H9 (cell line): ENCODE data around the gene MORF4L2. TPM values are rescaled to one million over a fixed set of nuclear protein-coding genes. Genes with fewer than 3 reads are reported as not detected.

Experiments
- DNase-seq: peaks from one replicate; pipeline ENCODE4 v3.0.0-alpha.2; 2017
- H2AFZ ChIP-seq: one replicate; pipeline ENCODE4 v1.6.1; 2013; ENCODE audit warnings: mild to moderate bottlenecking, low read length, control low read depth, moderate library complexity
- H2AK5ac ChIP-seq: 2 replicates; pipeline ENCODE4 v1.6.1; 2013; ENCODE audit warnings: low read length, control low read depth, mixed read lengths; ENCODE audit not compliant: insufficient read length
- H2BK120ac ChIP-seq: one replicate; pipeline ENCODE4 v1.6.1; 2013; ENCODE audit warnings: low read depth, mild to moderate bottlenecking, low read length, control low read depth, inconsistent platforms; ENCODE audit not compliant: poor library complexity, severe bottlenecking
- H2BK12ac ChIP-seq: 2 replicates; pipeline ENCODE4 v1.6.1; 2013; ENCODE audit warnings: low read length, control low read depth, mixed read lengths, low read depth; ENCODE audit not compliant: insufficient read length
- H2BK15ac ChIP-seq: 2 replicates; pipeline ENCODE4 v1.6.1; 2013; ENCODE audit warnings: low read depth, low read length, control low read depth
- H2BK20ac ChIP-seq: one replicate; pipeline ENCODE4 v1.6.1; 2013; ENCODE audit warnings: low read depth, mild to moderate bottlenecking, low read length, control low read depth, inconsistent platforms; ENCODE audit not compliant: poor library complexity, severe bottlenecking
- H2BK5ac ChIP-seq: 2 replicates; pipeline ENCODE4 v1.6.1; 2013; ENCODE audit warnings: low read length, control low read depth, mixed read lengths; ENCODE audit not compliant: insufficient read length
- H3K14ac ChIP-seq: 2 replicates; pipeline ENCODE4 v1.6.1; 2013; ENCODE audit warnings: low read length, control low read depth; ENCODE audit not compliant: insufficient read depth
- H3K18ac ChIP-seq: 2 replicates; pipeline ENCODE4 v1.6.1; 2013; ENCODE audit warnings: low read depth, mild to moderate bottlenecking, mixed read lengths, low read length, control low read depth; ENCODE audit not compliant: insufficient read length
- H3K23ac ChIP-seq: 2 replicates; pipeline ENCODE4 v1.6.1; 2013; ENCODE audit warnings: low read length, control low read depth, mixed read lengths, low read depth; ENCODE audit not compliant: insufficient read length
- H3K23me2 ChIP-seq: 2 replicates; pipeline ENCODE4 v1.6.1; 2013; ENCODE audit warnings: low read depth, mild to moderate bottlenecking, mixed read lengths, low read length, control low read depth; ENCODE audit not compliant: insufficient read length, poor library complexity, severe bottlenecking
- H3K27ac ChIP-seq: 2 replicates; pipeline ENCODE4 v1.5.1; 2013; ENCODE audit warnings: low read length, control low read depth, mixed read lengths, low read depth; ENCODE audit not compliant: insufficient read length
- H3K27me3 ChIP-seq: 2 replicates; pipeline ENCODE4 v1.6.1; 2013; ENCODE audit warnings: low read length, control low read depth, inconsistent platforms; ENCODE audit not compliant: insufficient read depth
- H3K4ac ChIP-seq: 2 replicates; pipeline ENCODE4 v1.6.1; 2013; ENCODE audit warnings: low read depth, mild to moderate bottlenecking, control low read depth, inconsistent platforms, low read length, moderate library complexity
- H3K4me1 ChIP-seq: 2 replicates; pipeline ENCODE4 v1.6.1; 2013; ENCODE audit warnings: low read length, control low read depth, inconsistent platforms; ENCODE audit not compliant: insufficient read depth
- H3K4me2 ChIP-seq: 2 replicates; pipeline ENCODE4 v1.6.1; 2013; ENCODE audit warnings: low read length, control low read depth, mixed read lengths; ENCODE audit not compliant: insufficient read length, insufficient read depth
- H3K56ac ChIP-seq: 2 replicates; pipeline ENCODE4 v1.6.1; 2013; ENCODE audit warnings: low read depth, mild to moderate bottlenecking, mixed read lengths, low read length, control low read depth; ENCODE audit not compliant: insufficient read length
- H3K79me1 ChIP-seq: 2 replicates; pipeline ENCODE4 v1.6.1; 2013; ENCODE audit warnings: low read depth, mild to moderate bottlenecking, moderate library complexity, low read length, control low read depth, inconsistent platforms; ENCODE audit not compliant: insufficient read depth, poor library complexity, severe bottlenecking
- H3K79me2 ChIP-seq: 2 replicates; pipeline ENCODE4 v1.6.1; 2013; ENCODE audit warnings: low read length, control low read depth, inconsistent platforms; ENCODE audit not compliant: insufficient read depth
- H3K9ac ChIP-seq: 2 replicates; pipeline ENCODE4 v1.6.1; 2013; ENCODE audit warnings: low read length, control low read depth, mixed read lengths; ENCODE audit not compliant: insufficient read length; ENCODE audit errors: extremely low read depth
- H3K9me3 ChIP-seq: one replicate; pipeline ENCODE4 v1.6.1; 2013; ENCODE audit warnings: low read depth, low read length, inconsistent platforms; ENCODE audit not compliant: control insufficient read depth
- H3T11ph ChIP-seq: one replicate; pipeline ENCODE4 v1.6.1; 2013; ENCODE audit warnings: mild to moderate bottlenecking, low read length, control low read depth, inconsistent platforms
- H4K20me1 ChIP-seq: one replicate; pipeline ENCODE4 v1.6.1; 2013; ENCODE audit not compliant: control insufficient read depth, insufficient read length, insufficient read depth
- H4K5ac ChIP-seq: 2 replicates; pipeline ENCODE4 v1.6.1; 2013; ENCODE audit warnings: low read depth, mild to moderate bottlenecking, mixed read lengths, low read length, control low read depth; ENCODE audit not compliant: insufficient read length
- H4K8ac ChIP-seq: replicated peaks from 2 replicates; pipeline ENCODE4 v1.6.1; 2013; ENCODE audit warnings: low read length, control low read depth, mixed read lengths, low read depth; ENCODE audit not compliant: insufficient read length
- H4K91ac ChIP-seq: 2 replicates; pipeline ENCODE4 v1.6.1; 2013; ENCODE audit warnings: low read depth, mild to moderate bottlenecking, moderate library complexity, mixed read lengths, low read length, control low read depth; ENCODE audit not compliant: insufficient read length
- H3K27ac Mint-ChIP-seq, 3 experiments: 2 replicates in 2 of 3; 3 replicates in 1 of 3; pipeline ENCODE4 v1.8.0; 2020 to 2021; ENCODE audit warnings: mixed read lengths in 3 of 3, mild to moderate bottlenecking in 1 of 3, moderate library complexity in 1 of 3
- H3K27me3 Mint-ChIP-seq: 2 replicates; pipeline ENCODE4 v1.8.0; 2021; ENCODE audit warnings: low read depth, mild to moderate bottlenecking, moderate library complexity, mixed read lengths
- H3K36me3 Mint-ChIP-seq, 3 experiments: 2 replicates in 2 of 3; 3 replicates in 1 of 3; pipeline ENCODE4 v1.8.0; 2020 to 2021; ENCODE audit warnings: low read depth in 3 of 3, mixed read lengths in 3 of 3; ENCODE audit not compliant: insufficient read depth in 1 of 3
- H3K4me1 Mint-ChIP-seq, 2 experiments: 2 replicates each; pipeline ENCODE4 v1.8.0; 2020; ENCODE audit warnings: mixed read lengths in 2 of 2
- H3K4me3 Mint-ChIP-seq, 2 experiments: 2 replicates in 1 of 2; 3 replicates in 1 of 2; pipeline ENCODE4 v1.8.0; 2020 to 2021; ENCODE audit warnings: mild to moderate bottlenecking in 2 of 2, mixed read lengths in 2 of 2, moderate library complexity in 1 of 2
- H3K9me3 Mint-ChIP-seq, 2 experiments: 2 replicates in 1 of 2; 3 replicates in 1 of 2; pipeline ENCODE4 v1.8.0; 2020; ENCODE audit warnings: mild to moderate bottlenecking in 2 of 2, mixed read lengths in 2 of 2, moderate library complexity in 1 of 2
- WGBS: extraction: QIAGEN DNeasy Blood & Tissue Kit; methylation state at CpG from one replicate; pipeline ENCODE4 v1.1.7; 2013; ENCODE audit warnings: missing lambda C conversion rate, low lambda C conversion rate, mixed read lengths; ENCODE audit not compliant: insufficient read length; ENCODE audit errors: extremely low coverage; 5-methylcytosine and 5-hydroxymethylcytosine counted together
- total RNA-seq: library from RNA; stranded (reverse); gene quantifications from 2 replicates; pipeline ENCODE4 v1.2.1, GENCODE V29; 2021
- TF ChIP-seq, protein P1 (sequence below): fragments of 200-600 bp; sonication (generic); conservative IDR thresholded peaks from 3 replicates; pipeline ENCODE4 v1.8.0; 2021; ENCODE audit warnings: antibody characterized with exemption, mild to moderate bottlenecking

Gene MORF4L2
- total RNA-seq, 1 experiment from 2014 or later = 378 TPM

GRCh38 chrX:103688946-103689345, 2.4 kb upstream of the MORF4L2 start:
- TF ChIP-seq, protein P1, sequence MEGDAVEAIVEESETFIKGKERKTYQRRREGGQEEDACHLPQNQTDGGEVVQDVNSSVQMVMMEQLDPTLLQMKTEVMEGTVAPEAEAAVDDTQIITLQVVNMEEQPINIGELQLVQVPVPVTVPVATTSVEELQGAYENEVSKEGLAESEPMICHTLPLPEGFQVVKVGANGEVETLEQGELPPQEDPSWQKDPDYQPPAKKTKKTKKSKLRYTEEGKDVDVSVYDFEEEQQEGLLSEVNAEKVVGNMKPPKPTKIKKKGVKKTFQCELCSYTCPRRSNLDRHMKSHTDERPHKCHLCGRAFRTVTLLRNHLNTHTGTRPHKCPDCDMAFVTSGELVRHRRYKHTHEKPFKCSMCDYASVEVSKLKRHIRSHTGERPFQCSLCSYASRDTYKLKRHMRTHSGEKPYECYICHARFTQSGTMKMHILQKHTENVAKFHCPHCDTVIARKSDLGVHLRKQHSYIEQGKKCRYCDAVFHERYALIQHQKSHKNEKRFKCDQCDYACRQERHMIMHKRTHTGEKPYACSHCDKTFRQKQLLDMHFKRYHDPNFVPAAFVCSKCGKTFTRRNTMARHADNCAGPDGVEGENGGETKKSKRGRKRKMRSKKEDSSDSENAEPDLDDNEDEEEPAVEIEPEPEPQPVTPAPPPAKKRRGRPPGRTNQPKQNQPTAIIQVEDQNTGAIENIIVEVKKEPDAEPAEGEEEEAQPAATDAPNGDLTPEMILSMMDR = peak; percentile 83
- Mint-ChIP-seq H3K4me3 (no peak overlapping the region), H3K9me3 (peaks cover 0 to 17% of the 10 kb centered on the region in 2 experiments; a peak in 2 of 5 replicates), H3K4me1 (peaks cover 2 to 5% of the 10 kb centered on the region in 2 experiments; a peak in 2 of 4 replicates), H3K36me3 (peaks cover 7 to 18% (median 12%) of the 10 kb centered on the region in 3 experiments; a peak in 6 of 7 replicates), H3K27me3 (no peaks in the 10 kb centered on the region), H3K27ac (no peak overlapping the region)
- no peak overlapping the region for H3K18ac ChIP-seq
- no peak overlapping the region for H3K14ac ChIP-seq
- no CpG with 5 or more reads among the region's 4 CpGs for WGBS
- no peak overlapping the region for H2AK5ac ChIP-seq
- H3T11ph ChIP-seq = no peak overlapping the region
- no peak overlapping the region for H4K91ac ChIP-seq
- no peak overlapping the region for H2BK20ac ChIP-seq
- H3K4ac ChIP-seq = no peak overlapping the region
- H3K23ac ChIP-seq = no peak overlapping the region
- no peak overlapping the region for H2AFZ ChIP-seq
- H3K4me2 ChIP-seq = no peak overlapping the region
- H3K9me3 ChIP-seq = no peaks in the 10 kb centered on the region
- H3K4me1 ChIP-seq = no peaks in the 10 kb centered on the region
- DNase-seq = no peak
- no peaks in the 10 kb centered on the region for H3K27me3 ChIP-seq
- no peak overlapping the region for H3K56ac ChIP-seq
- H3K23me2 ChIP-seq = peaks cover 9% of the 10 kb centered on the region
- H3K79me1 ChIP-seq = no peaks in the 10 kb centered on the region
- H2BK12ac ChIP-seq = no peak overlapping the region
- no peak overlapping the region for H4K5ac ChIP-seq
- no peak overlapping the region for H4K8ac ChIP-seq
- no peak overlapping the region for H3K9ac ChIP-seq
- H3K27ac ChIP-seq = no peak overlapping the region
- H2BK15ac ChIP-seq = no peak overlapping the region
- H3K79me2 ChIP-seq = peaks cover 7% of the 10 kb centered on the region; the same call in 1 of the 2 replicates
- H4K20me1 ChIP-seq = no peaks in the 10 kb centered on the region
- H2BK5ac ChIP-seq = no peak overlapping the region
- H2BK120ac ChIP-seq = no peak overlapping the region
